ENCODE data around the gene ADAMTS6. TPM values are rescaled to one million over a fixed set of nuclear protein-coding genes. Genes with fewer than 3 reads are reported as not detected.

Gene ADAMTS6
- total and polyA plus RNA-seq, 2 of the 13 experiments (the other 11 are each of a cell fraction or from before 2014, with no cell fraction given) = 3.1 to 8.2 TPM

- no peak for DNase-seq (ENCODE audit: low spot score)
- intact Hi-C loops (cut with micrococcal nuclease; ENCODE audit: unreplicated experiment) (no loop called here), in situ Hi-C loops (cut with HindIII; ENCODE audit: extremely low pct_ligation_motif_present, low pct_unique_long_range_greater_than_20kb) (no loop called here)
- FAIRE-seq = no peak
- no TSS peak for BruUV-seq (replicated peaks)
- H3K9ac ChIP-seq (ENCODE audit: insufficient read depth, low read depth, low read length) = no peak overlapping the region
- H3K36me3 ChIP-seq (replicated peaks in 1 of 2; ENCODE audit: control insufficient read depth in 1 of 2, insufficient read depth in 2 of 2, low read length in 2 of 2) = no peaks in the 10 kb centered on the region
- H3K4me2 ChIP-seq (ENCODE audit: low read depth, low read length) = no peak overlapping the region
- ChIA-PET CTCF (ENCODE audit: low intra/inter-chr PET ratio, low total read pairs) (no interaction called here), POLR2A (no interaction called here)
- no peaks in the 10 kb centered on the region for H3K27me3 ChIP-seq (ENCODE audit: control insufficient read depth in 1 of 2, insufficient read depth in 2 of 2, low read length in 2 of 2)
- no peak overlapping the region for H3K4me3 ChIP-seq (replicated peaks in 1 of 3; ENCODE audit: insufficient read depth in 1 of 3, low read depth in 2 of 3, low read length in 3 of 3)
- TF ChIP-seq GMEB2 (CRISPR knock-in tag; IDR thresholded peaks at IDR 0.05; ENCODE audit: low read depth) = no peak
- H3K4me1 ChIP-seq (ENCODE audit: insufficient read depth, low read length) = no peaks in the 10 kb centered on the region
- no peaks in the 10 kb centered on the region for H3K79me2 ChIP-seq (ENCODE audit: insufficient read depth, low read length)
- no peak for ATAC-seq
- H3K9me3 ChIP-seq (ENCODE audit: low read length) = peaks cover 21% of the 10 kb centered on the region
- no peak overlapping the region for H2AFZ ChIP-seq (ENCODE audit: low read length)
- 70% methylated on average over 1 of the region's 1 CpG for WGBS (ENCODE audit: low lambda C conversion rate)
- no peaks in the 10 kb centered on the region for H4K20me1 ChIP-seq (ENCODE audit: insufficient read depth, low read length)
- H3K27ac ChIP-seq (ENCODE audit: extremely low read length, insufficient read depth, low read length) = no peak overlapping the region
These were observed 251.9 kb downstream of the ADAMTS6 start for GRCh38 chr5:65229841-65230240.

- FAIRE-seq (peak; percentile 64), DNase-seq (ENCODE audit: low spot score) (peak; percentile 41), ATAC-seq (peak; percentile 94)
- in situ Hi-C loops (cut with HindIII; ENCODE audit: extremely low pct_ligation_motif_present, low pct_unique_long_range_greater_than_20kb) (no loop called here), intact Hi-C loops (cut with micrococcal nuclease; ENCODE audit: unreplicated experiment) (loop anchor here (1.0 to 2.0 kb wide), 3 partner anchors 113 to 403 kb away; no protein-coding TSS in a partner anchor)
- no peak overlapping the region for H2AFZ ChIP-seq (ENCODE audit: low read length)
- H3K9ac ChIP-seq (ENCODE audit: insufficient read depth, low read depth, low read length) = no peak overlapping the region
- no peaks in the 10 kb centered on the region for H3K36me3 ChIP-seq (replicated peaks in 1 of 2; ENCODE audit: control insufficient read depth in 1 of 2, insufficient read depth in 2 of 2, low read length in 2 of 2)
- H3K4me1 ChIP-seq (ENCODE audit: insufficient read depth, low read length) = no peaks in the 10 kb centered on the region
- no peak overlapping the region for H3K4me3 ChIP-seq (replicated peaks in 1 of 3; ENCODE audit: insufficient read depth in 1 of 3, low read depth in 2 of 3, low read length in 3 of 3)
- no peak overlapping the region for H3K27ac ChIP-seq (ENCODE audit: extremely low read length, insufficient read depth, low read length)
- H3K79me2 ChIP-seq (ENCODE audit: insufficient read depth, low read length) = no peaks in the 10 kb centered on the region
- H3K9me3 ChIP-seq (ENCODE audit: low read length) = no peaks in the 10 kb centered on the region
- CTCF ChIA-PET (ENCODE audit: low intra/inter-chr PET ratio, low total read pairs) = interaction anchor here (0.9 kb wide), 1 partner anchor 403 kb away, joined by 3 read pairs; no protein-coding TSS in a partner anchor
- WGBS (ENCODE audit: low lambda C conversion rate) = 76% methylated on average over 6 of the region's 6 CpGs
- no peak for TF ChIP-seq LCORL (IDR thresholded peaks at IDR 0.05)
- TF ChIP-seq LCORL (CRISPR knock-in tag; IDR thresholded peaks at IDR 0.05) = no peak
- TF ChIP-seq SMC3 (IDR thresholded peaks at IDR 0.05; ENCODE audit: low read length) = peak; percentile 58; the same call in 1 of the 2 replicates
- TF ChIP-seq BATF2 (CRISPR knock-in tag; IDR thresholded peaks at IDR 0.05) = no peak
- TF ChIP-seq ZNF772 (CRISPR knock-in tag; IDR thresholded peaks at IDR 0.05) = no peak
- TF ChIP-seq CTCF (CRISPR knock-in tag; IDR thresholded peaks at IDR 0.05) = peak; percentile 62
- no peak for TF ChIP-seq ZNF552 (CRISPR knock-in tag; IDR thresholded peaks at IDR 0.05; ENCODE audit: borderline replicate concordance)
- peak; percentile 59 for TF ChIP-seq STAG1 (CRISPR knock-in tag; IDR thresholded peaks at IDR 0.05)
- 0 out of 2 replicates have a peak, but pooled peaks have one; percentile 19 for TF ChIP-seq MIXL1 (CRISPR knock-in tag; IDR thresholded peaks at IDR 0.05)
- 0 out of 2 replicates have a peak, but pooled peaks have one; percentile 20 for TF ChIP-seq REPIN1 (CRISPR knock-in tag; IDR thresholded peaks at IDR 0.05; ENCODE audit: borderline replicate concordance, low read depth)
- H3K27me3 ChIP-seq (ENCODE audit: control insufficient read depth in 1 of 2, insufficient read depth in 2 of 2, low read length in 2 of 2) = no peaks in the 10 kb centered on the region
- H4K20me1 ChIP-seq (ENCODE audit: insufficient read depth, low read length) = no peaks in the 10 kb centered on the region
- H3K4me2 ChIP-seq (ENCODE audit: low read depth, low read length) = no peak overlapping the region
- POLR2A ChIA-PET = no interaction called here
- no TSS peak for BruUV-seq (replicated peaks)
These were observed 267.7 kb downstream of the ADAMTS6 start for GRCh38 chr5:65213921-65214525.
